HUDEP-2 (cell line): Measurements from ENCODE around the gene TRIM69.
"Not testable (repeated sequence)": the region's sequence is repeated elsewhere in the genome, so short reads cannot be mapped to it uniquely, and the experiment has no call there.

ENCODE experiments used
- DNase-seq, 76 experiments: peaks; one replicate each; lab custom pipeline; 2025; ENCODE audit not compliant: unreplicated experiment in 76 of 76; lab: John Stamatoyannopoulos, UW

TRIM69 gene, protein sequence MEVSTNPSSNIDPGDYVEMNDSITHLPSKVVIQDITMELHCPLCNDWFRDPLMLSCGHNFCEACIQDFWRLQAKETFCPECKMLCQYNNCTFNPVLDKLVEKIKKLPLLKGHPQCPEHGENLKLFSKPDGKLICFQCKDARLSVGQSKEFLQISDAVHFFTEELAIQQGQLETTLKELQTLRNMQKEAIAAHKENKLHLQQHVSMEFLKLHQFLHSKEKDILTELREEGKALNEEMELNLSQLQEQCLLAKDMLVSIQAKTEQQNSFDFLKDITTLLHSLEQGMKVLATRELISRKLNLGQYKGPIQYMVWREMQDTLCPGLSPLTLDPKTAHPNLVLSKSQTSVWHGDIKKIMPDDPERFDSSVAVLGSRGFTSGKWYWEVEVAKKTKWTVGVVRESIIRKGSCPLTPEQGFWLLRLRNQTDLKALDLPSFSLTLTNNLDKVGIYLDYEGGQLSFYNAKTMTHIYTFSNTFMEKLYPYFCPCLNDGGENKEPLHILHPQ

DNA sequence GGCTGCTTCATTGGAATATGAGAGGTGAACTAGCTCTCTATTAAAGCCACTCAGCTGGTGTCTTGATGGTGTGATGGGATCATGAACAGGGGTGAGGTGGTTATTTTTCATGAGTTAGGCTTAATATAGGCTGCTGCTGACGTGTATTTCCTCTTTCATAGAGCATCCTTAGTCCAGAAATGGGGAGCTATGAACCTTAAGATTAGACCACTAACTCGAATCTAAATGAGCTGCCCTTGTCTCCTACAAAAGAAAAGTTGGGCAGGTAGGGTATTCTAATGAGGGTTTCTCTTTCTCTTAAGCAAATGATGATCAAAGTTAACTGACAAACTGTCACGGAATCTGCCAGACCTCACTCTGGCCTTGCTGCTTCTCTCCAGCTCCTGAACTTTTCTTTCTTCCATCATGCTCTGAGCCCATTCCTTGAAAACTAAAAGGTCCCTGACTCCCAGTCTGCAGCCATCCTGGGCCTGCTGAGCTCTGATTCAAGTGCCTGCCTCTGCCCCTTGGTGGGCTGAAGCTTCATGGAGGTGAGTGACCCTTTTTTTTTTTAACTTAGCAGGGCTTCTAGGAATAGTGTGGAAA, at the start of gene TRIM69:
Gene TRIM69 (plus strand): TSS at position 348 of the 585 bp plus-strand sequence. CDS start 177 bp downstream, at position 525.
- DNase-seq: no peak

DNA sequence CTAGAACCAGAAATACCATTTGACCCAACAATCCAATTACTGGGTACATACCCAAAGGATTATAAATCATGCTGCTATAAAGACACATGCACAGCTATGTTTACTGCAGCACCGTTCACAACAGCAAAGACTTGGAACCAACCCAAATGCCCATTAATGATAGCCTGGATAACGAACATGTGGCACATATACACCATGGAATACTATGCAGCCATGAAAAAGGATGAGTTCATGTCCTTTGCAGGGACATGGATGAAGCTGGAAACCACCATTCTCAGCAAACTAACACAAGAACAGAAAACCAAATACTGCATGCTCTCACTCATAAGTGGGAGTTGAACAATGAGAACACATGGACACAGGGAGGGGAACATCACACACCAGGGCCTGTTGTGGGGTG, 47.0 kb upstream of the TRIM69 start:
- DNase-seq: not testable (repeated sequence)

DNA sequence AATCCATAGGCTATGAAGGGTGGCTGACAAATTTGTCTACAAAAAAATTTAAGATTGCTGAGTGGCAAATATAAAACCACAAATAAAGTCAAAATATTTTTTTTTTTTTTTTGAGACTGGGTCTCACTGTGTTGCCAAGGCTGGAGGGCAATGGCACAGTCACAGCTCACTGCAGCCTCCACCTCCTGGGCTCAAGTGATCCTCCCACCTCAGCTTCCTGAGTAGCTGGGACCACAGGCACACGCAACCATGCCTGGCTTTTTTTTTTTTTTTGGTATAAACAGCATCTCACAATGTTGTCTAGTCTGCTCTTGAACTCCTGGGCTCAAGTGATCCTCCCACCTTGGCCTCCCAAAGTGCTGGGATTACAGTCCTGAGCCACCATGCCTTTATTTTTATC, 46.1 kb upstream of the TRIM69 start:
- not testable (repeated sequence) for DNase-seq

DNA sequence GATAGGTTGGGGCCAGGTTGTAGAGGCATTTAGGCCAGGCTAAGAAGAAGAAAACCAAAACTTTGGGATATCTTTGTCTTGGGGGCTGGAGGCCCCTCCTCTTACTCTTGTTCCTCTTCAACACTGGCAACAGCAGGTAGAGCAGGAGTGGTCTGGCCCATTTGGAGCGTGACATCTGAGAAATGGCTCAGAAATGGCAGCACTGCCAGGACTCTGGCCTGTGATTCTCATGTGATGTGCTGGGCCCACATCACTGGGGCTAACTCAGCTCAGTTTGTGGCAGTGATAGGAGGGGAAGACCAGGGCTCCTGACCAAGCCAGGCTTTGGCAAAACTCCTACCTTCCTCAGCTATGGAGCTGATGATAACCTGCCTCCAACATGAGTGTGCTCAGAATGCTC, 43.7 kb upstream of the TRIM69 start:
- DNase-seq: no peak

DNA sequence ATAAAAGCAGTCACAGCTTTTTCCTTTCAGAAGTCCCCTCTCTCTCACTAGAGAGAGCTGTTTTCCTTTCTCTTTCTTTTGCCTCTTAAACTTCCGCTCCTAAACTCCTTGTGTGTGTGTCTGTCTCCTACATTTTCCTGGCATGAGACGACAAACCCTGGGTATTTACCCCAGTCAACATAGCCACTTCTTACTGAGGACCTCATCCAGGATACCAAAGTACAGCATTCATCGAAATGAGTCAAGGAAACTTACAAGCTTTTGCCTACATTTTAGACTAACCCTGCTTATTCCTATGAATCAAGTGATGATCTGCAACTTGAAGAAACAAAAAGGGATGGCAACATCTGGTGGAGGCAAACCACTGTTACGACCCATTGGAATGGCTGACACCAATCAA, 41.9 kb upstream of the TRIM69 start:
- no peak for DNase-seq

DNA sequence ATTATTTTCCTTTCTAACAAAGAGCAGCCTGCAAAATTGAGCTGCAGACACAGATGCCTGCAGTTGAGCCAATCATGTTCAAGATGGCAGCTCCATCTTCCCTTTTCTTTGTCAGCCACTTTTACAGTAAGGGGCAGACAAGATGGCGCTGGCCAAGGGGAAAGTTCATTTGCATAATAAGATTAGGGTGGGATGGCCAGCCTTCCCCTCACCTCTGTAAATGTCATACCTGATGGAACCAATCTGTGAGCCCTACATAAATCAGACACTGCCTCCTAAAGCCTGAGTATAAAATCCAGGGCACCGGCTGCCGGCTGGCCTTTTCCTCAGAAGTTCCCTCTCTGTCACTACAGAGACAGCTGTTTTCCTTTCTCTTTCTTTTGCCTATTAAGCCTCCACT, 41.0 kb upstream of the TRIM69 start:
- no peak for DNase-seq

DNA sequence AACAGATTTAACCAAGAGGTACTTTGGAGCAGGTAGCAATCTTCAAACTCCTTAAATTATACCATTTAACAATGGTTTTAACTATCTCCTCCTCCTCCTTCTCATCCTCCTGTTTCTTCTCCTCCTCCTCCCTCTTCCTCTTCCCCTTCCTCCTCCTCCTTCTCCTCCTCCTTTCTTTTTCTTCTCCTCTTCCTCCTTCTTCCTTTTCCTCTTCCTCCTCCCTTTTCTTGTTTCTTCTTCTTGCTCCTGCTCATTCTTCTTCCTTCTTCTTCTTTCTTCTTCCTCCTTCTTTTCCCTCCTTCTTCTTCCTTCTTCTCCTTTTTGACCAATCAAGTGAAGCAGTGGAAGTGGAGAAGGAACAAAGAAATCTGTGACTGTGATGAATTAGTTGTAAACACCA, 39.3 kb upstream of the TRIM69 start:
- no peak for DNase-seq

DNA sequence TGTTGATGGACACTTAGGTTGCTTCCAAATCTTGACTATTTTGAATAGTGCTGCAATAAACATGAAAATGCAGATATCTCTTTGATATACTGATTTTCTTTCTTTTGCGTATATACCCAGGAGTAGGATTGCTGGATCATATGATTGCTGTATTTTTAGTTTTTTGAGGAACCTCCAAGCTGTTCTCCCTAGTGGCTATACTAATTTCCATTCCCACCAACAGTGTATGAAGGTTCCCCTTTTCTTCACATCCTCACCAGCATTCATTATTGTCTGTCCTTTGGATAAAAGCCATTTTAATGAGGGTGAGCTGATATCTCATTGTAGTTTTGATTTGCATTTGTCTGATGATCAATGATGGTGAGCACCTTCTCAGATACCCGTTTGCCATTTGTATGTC, 37.7 kb upstream of the TRIM69 start:
- DNase-seq: no peak

DNA sequence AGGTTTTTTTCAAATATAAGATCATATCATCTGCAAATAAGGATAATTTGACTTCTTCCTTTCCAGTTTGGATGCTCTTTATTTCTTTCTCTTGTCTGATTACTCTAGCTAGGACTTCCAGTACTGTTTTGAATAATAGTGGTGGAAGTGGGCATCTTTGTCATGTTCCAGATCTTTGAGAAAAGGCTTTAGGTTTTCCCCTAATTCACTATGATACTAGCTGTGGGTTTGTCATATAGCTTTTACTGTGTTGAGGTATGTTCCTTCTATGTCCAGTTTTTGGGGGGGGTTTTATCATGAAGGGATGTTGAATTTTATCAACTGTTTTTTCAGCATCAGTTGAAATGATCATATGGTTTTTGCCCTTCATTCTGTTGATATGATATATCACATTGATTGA, 35.7 kb upstream of the TRIM69 start:
- DNase-seq: not testable (repeated sequence)

DNA sequence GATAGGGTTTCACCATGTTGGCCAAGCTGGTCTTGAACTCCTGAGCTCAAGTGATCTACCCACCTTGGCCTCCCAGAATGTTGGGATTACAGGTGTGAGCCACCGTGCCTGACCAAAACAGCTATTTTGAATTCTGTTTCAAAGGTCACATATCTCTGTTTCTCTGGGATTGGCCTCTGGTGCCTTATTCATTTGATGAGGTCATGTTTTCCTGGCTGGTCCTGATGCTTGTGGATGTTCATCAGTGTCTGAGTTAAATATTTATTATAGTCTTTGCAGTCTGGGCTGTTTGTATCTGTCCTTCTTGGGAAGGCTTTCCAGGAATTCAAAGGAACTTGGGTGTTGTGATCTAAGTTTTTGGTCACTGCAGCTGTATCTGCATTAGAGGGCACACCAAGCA, 30.3 kb upstream of the TRIM69 start:
- no peak for DNase-seq

DNA sequence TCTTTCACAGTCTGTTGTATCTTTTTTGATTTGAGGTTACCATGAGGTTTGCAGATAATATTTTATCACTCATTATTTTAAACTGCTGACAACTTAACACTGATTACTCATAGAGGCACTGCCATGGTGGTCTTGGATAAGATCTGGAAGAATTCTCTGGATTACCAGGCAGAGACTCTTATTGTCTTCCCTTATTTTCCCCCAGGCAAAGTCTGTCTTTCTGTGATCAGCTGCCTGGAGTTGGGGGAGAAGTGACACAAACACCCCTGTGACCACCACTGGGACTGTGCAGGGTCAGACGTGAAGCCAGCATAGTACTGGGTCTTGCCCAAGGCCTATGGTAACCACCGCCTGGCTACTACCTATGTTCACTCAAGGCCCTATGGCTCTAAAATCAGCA, 29.9 kb upstream of the TRIM69 start:
- DNase-seq: no peak

DNA sequence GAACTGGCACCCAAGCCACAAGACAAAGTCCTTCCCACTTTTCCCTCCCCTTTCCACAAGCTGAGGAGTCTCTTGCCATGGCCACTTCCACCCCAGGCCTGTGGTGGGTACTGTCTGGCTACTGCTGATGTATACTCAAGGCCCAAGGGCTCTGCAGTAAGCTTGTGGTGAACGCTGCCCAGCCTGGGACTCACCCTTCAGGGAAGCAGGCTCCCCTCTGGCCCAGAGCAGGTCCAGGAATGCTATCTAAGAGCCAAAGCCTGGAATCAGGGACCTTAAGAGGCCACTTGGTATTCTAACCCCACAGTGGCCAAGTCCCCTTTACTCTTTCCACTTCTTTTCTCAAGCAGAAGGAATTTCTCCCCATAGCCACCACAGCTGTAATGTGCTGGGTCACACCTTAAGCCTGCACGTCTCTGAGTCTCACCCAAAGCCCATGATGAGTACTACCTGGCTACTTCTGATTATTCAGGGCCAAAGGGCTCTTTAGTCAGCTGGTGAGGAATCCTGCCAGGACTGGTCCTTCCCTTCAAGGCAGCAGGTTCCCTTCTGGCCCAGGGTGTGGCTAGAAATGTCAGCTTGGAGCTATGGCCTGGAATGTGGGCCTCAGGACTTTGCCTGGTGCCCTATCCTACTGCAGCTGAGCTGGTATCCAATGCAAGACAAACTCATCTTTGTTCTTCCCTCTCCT, 29.2 kb upstream of the TRIM69 start:
- no peak for DNase-seq

DNA sequence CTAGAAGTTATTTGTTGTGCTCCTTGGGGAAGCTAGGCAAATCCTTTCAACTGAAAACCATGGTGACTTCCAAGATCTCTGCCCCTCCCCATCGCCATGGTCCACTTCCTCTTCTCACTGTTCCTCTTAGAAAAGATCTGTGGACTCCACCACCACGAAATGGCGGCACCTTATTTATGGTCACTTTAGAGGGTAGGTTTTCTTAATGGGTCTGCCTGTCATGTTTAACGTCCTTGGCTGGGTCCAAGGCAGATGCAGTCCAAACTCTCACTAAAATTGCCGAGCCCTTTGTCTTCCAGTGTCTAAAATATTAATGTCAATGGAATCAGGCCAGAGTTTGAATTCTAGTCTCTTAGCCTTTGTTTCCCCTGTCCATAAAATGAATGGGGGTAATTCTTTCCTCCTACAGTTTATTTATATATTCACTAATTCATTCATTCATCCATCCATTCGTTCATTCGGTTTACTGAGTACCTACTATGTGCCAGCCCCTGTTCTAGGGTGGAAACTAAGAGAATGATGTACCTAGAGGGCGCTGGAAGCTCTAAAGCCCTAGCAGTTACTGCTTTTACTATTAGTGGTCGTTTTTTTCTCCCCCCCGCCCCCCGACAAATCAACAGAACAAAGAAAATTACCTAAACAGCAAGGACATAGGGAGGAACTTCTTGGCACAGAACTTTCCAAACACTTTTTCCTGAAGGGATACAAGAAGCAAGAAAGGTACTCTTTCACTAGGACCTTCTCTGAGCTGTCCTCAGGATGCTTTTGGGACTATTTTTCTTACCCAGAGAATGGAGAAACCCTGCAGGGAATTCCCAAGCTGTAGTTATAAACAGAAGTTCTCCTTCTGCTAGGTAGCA, 25.9 kb upstream of the TRIM69 start:
- DNase-seq: peak in 19 of 76 experiments; percentile 4 to 62 (median 24)

DNA sequence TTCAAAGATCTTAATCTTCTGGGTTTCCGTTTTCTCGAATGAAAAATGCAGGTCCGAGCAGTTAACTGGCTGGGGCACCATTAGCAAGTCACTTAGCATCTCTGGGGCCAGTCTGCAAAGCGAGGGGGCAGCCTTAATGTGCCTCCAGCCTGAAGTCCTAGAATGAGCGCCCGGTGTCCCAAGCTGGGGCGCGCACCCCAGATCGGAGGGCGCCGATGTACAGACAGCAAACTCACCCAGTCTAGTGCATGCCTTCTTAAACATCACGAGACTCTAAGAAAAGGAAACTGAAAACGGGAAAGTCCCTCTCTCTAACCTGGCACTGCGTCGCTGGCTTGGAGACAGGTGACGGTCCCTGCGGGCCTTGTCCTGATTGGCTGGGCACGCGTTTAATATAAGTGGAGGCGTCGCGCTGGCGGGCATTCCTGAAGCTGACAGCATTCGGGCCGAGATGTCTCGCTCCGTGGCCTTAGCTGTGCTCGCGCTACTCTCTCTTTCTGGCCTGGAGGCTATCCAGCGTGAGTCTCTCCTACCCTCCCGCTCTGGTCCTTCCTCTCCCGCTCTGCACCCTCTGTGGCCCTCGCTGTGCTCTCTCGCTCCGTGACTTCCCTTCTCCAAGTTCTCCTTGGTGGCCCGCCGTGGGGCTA, 25.1 kb upstream of the TRIM69 start, which contains the start of the genes B2M and PATL2:
Gene B2M (plus strand): TSS at position 422 of the 647 bp plus-strand sequence. CDS start 30 bp downstream, at position 452.
Gene PATL2 (minus strand): TSS at position 228 of the 647 bp plus-strand sequence. CDS start 34,833 bp downstream, outside the sequence.
- DNase-seq: peak; percentile 27 to 97 (median 91)

DNA sequence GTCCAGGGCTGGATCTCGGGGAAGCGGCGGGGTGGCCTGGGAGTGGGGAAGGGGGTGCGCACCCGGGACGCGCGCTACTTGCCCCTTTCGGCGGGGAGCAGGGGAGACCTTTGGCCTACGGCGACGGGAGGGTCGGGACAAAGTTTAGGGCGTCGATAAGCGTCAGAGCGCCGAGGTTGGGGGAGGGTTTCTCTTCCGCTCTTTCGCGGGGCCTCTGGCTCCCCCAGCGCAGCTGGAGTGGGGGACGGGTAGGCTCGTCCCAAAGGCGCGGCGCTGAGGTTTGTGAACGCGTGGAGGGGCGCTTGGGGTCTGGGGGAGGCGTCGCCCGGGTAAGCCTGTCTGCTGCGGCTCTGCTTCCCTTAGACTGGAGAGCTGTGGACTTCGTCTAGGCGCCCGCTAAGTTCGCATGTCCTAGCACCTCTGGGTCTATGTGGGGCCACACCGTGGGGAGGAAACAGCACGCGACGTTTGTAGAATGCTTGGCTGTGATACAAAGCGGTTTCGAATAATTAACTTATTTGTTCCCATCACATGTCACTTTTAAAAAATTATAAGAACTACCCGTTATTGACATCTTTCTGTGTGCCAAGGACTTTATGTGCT, 24.5 kb upstream of the TRIM69 start:
- DNase-seq: peak in 35 of 76 experiments; percentile 7 to 78 (median 43)

DNA sequence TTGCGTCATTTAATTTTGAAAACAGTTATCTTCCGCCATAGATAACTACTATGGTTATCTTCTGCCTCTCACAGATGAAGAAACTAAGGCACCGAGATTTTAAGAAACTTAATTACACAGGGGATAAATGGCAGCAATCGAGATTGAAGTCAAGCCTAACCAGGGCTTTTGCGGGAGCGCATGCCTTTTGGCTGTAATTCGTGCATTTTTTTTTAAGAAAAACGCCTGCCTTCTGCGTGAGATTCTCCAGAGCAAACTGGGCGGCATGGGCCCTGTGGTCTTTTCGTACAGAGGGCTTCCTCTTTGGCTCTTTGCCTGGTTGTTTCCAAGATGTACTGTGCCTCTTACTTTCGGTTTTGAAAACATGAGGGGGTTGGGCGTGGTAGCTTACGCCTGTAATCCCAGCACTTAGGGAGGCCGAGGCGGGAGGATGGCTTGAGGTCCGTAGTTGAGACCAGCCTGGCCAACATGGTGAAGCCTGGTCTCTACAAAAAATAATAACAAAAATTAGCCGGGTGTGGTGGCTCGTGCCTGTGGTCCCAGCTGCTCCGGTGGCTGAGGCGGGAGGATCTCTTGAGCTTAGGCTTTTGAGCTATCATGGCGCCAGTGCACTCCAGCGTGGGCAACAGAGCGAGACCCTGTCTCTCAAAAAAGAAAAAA, 23.9 kb upstream of the TRIM69 start:
- peak in 70 of 76 experiments; percentile 4 to 81 (median 46) for DNase-seq

DNA sequence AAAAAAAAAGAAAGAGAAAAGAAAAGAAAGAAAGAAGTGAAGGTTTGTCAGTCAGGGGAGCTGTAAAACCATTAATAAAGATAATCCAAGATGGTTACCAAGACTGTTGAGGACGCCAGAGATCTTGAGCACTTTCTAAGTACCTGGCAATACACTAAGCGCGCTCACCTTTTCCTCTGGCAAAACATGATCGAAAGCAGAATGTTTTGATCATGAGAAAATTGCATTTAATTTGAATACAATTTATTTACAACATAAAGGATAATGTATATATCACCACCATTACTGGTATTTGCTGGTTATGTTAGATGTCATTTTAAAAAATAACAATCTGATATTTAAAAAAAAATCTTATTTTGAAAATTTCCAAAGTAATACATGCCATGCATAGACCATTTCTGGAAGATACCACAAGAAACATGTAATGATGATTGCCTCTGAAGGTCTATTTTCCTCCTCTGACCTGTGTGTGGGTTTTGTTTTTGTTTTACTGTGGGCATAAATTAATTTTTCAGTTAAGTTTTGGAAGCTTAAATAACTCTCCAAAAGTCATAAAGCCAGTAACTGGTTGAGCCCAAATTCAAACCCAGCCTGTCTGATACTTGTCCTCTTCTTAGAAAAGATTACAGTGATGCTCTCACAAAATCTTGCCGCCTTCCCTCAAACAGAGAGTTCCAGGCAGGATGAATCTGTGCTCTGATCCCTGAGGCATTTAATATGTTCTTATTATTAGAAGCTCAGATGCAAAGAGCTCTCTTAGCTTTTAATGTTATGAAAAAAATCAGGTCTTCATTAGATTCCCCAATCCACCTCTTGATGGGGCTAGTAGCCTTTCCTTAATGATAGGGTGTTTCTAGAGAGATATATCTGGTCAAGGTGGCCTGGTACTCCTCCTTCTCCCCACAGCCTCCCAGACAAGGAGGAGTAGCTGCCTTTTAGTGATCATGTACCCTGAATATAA, 23.0 kb upstream of the TRIM69 start:
- DNase-seq: peak in 18 of 76 experiments; percentile 5 to 54 (median 20)
